Measurements from ENCODE around the gene GTPBP6. TPM values are rescaled to one million over a fixed set of nuclear protein-coding genes. Genes with fewer than 3 reads are reported as not detected.

Gene GTPBP6
- total and polyA plus RNA-seq, 2 donors (not counting 3 experiments of a cell fraction or from before 2014, with no cell fraction given) = 39.1 to 63.5 TPM

DNA sequence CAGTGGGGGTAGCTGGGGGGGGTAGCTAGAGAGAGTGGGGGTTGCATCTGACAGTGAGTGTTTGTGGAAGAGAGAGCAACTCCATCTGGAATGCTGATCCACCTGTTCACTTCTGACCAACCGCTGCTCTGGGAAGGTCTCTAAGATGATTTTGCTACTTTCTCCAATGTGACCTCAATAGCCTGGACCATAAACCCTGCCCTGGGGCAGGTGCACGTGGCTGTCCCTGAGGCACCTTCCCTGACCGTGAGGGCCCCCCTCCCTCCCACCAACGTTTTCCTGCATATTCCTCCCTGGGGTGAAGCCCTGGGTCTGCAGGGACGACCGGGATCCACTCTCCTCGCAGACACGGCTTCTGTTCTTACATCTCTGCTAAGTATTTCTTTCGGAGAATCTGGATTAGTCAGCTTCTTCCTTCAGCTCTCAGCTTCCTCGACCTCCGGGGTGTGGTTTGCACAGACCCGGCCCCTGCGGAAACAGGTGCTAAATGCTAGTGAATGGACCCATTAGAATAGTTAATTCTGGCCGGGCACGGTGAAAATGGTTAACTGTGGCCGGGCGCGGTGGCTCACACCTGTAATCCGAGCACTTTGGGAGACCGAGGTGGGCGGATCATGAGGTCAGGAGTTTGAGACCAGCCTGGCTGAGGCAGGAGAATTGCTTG, 58.8 kb downstream of the GTPBP6 start:
- no peaks in the 10 kb centered on the region for H3K4me1 ChIP-seq (ENCODE audit: control insufficient read depth, extremely low read depth, insufficient read depth, low read length)
- dilution Hi-C loops (cut with MboI; ENCODE audit: extremely low pct_ligation_motif_present, low sequenced_read_pairs) (no loop called here), intact Hi-C loops (cut with micrococcal nuclease) (no loop called here)
- no peaks in the 10 kb centered on the region for H3K9me1 ChIP-seq (replicated peaks; ENCODE audit: control insufficient read depth, extremely low read depth, insufficient read depth, low read length)
- no peaks in the 10 kb centered on the region for H3K27me3 ChIP-seq (ENCODE audit: control insufficient read depth in 2 of 2, insufficient read depth in 2 of 2, low read length in 2 of 2)
- BruUV-seq (replicated peaks) = no TSS peak
- no peaks in the 10 kb centered on the region for H3K36me3 ChIP-seq (ENCODE audit: control insufficient read depth in 2 of 2, extremely low read depth in 1 of 2, insufficient read depth in 2 of 2, low read length in 2 of 2)
- FAIRE-seq (no peak), DNase-seq (ENCODE audit: low read depth, low spot score) (no peak)
- no peak overlapping the region for H2AFZ ChIP-seq (ENCODE audit: low read depth, low read length)
- H3K9ac ChIP-seq (replicated peaks; ENCODE audit: extremely low read depth, insufficient read depth, low read length) = no peak overlapping the region
- no peak overlapping the region for H3K4me2 ChIP-seq (ENCODE audit: insufficient read depth, low read length)
- ChIA-PET POLR2A (no interaction called here), CTCF (no interaction called here)
- H3K27ac ChIP-seq (ENCODE audit: insufficient read depth, low read depth, low read length) = no peak overlapping the region
- H3K79me2 ChIP-seq (ENCODE audit: control insufficient read depth, insufficient read depth, low read length) = no peaks in the 10 kb centered on the region
- no peaks in the 10 kb centered on the region for H3K9me3 ChIP-seq (replicated peaks; ENCODE audit: control insufficient read depth, insufficient read depth, low read length)
- TF ChIP-seq, protein P1, sequence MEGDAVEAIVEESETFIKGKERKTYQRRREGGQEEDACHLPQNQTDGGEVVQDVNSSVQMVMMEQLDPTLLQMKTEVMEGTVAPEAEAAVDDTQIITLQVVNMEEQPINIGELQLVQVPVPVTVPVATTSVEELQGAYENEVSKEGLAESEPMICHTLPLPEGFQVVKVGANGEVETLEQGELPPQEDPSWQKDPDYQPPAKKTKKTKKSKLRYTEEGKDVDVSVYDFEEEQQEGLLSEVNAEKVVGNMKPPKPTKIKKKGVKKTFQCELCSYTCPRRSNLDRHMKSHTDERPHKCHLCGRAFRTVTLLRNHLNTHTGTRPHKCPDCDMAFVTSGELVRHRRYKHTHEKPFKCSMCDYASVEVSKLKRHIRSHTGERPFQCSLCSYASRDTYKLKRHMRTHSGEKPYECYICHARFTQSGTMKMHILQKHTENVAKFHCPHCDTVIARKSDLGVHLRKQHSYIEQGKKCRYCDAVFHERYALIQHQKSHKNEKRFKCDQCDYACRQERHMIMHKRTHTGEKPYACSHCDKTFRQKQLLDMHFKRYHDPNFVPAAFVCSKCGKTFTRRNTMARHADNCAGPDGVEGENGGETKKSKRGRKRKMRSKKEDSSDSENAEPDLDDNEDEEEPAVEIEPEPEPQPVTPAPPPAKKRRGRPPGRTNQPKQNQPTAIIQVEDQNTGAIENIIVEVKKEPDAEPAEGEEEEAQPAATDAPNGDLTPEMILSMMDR (IDR thresholded peaks at IDR 0.05; ENCODE audit: extremely low read depth in 1 of 2, insufficient read depth in 1 of 2, low read depth in 1 of 2, low read length in 2 of 2) = no peak
- TF ChIP-seq FOS (IDR thresholded peaks at IDR 0.05; ENCODE audit: borderline replicate concordance, insufficient read depth, low read length) = no peak
- TF ChIP-seq, protein P2, sequence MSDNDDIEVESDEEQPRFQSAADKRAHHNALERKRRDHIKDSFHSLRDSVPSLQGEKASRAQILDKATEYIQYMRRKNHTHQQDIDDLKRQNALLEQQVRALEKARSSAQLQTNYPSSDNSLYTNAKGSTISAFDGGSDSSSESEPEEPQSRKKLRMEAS (IDR thresholded peaks at IDR 0.05; ENCODE audit: insufficient read depth, insufficient read length) = no peak
- TF ChIP-seq EZH2 (IDR thresholded peaks at IDR 0.05; ENCODE audit: borderline replicate concordance, low read depth, low read length, severe bottlenecking) = no peak
- no peak for TF ChIP-seq JUN (IDR thresholded peaks at IDR 0.05; ENCODE audit: borderline replicate concordance, insufficient read depth, insufficient read length, low read depth)
- no peak for TF ChIP-seq POLR2A (IDR thresholded peaks at IDR 0.05; ENCODE audit: low read depth, low read length)
- no peak for TF ChIP-seq MYC (IDR thresholded peaks at IDR 0.05; ENCODE audit: low read depth, low read length)
- TF ChIP-seq GATA2 (IDR thresholded peaks at IDR 0.05; ENCODE audit: insufficient read depth, insufficient read length, low read depth, low read length) = no peak
- no peak for TF ChIP-seq POLR2AphosphoS5 (IDR thresholded peaks at IDR 0.05; ENCODE audit: insufficient read depth, low read depth, low read length)
- no peaks in the 10 kb centered on the region for H4K20me1 ChIP-seq (replicated peaks; ENCODE audit: control insufficient read depth, extremely low read depth, insufficient read depth, low read length)
- no peak overlapping the region for H3K4me3 ChIP-seq (replicated peaks in 1 of 3; ENCODE audit: insufficient read depth in 1 of 3, low read depth in 1 of 3, low read length in 3 of 3)
